ENCODE measurements around the gene IKZF2. TPM values are rescaled to one million over a fixed set of nuclear protein-coding genes. Genes with fewer than 3 reads are reported as not detected.

Gene IKZF2
- total RNA-seq, 1 experiment from 2014 or later = 0.44 TPM

DNA sequence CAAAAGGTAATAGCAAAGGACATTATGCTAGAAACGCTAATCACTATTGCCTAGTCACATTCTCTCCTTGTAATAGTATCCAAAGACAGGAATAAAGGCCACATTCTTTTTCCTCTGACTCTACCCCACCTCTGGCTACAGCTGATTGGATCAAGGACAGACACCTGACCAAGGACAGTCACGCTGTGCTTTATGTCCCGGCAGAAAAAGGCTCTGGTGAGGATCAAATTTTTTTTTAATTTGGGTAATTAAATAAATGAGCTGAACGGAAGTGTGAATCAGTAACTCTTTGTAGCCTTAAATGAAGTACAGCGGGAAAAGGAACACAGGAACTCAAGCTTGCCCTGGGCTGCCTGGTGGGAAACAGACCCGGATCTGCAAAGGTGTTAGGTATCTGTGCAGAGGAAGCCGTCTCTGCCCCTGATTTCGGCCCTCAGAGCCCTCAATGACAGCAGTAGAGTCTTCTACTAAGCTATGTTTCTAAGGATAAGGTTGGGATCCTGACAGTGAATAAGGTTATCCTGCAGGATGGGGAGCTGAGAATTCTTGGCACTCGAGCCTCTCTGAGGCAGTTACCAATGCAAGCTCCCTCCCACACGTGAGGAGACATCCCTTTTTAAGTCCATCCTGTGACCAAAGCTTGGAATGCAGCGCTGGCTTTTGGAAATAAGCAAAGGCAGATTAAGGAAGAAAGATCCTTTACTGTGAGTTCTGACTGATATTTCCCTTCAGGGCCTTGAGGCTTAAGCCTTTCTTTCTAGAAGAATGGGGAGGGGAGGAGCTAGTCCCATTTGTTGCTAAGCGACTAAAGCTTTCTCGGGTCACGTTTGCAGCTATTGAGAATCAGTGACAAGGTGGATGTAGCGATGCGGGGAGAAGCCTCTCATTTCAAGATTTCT lies 37.8 kb upstream of the IKZF2 start:
- CTCF ChIA-PET = interaction anchor here (0.5 kb wide), 1 partner anchor 12 kb away, joined by 4 read pairs; no protein-coding TSS in a partner anchor
- POLR2A ChIA-PET = no interaction called here

DNA sequence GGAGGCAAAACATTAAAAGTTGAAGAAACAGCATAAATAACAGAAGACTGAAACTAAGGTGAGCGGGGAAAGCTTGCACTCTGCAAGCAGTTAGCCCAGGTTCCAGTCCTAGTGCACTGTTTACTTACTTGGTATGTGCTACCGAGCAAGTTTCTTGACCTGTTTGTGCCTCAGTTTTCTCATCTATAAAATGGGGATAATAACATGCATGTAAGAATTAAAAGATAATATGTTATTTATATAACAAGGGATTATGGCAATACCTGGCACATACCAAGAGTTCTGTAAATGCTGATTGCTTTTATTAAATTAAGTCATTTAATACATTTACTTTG lies 37.1 kb upstream of the IKZF2 start:
- no peak overlapping the region for H3K4me3 ChIP-seq (ENCODE audit: low read depth in 2 of 2, low read length in 2 of 2)
- H3K27me3 ChIP-seq (ENCODE audit: control insufficient read depth, insufficient read depth, low read length) = no peaks in the 10 kb centered on the region
- TF ChIP-seq SIN3A (IDR thresholded peaks at IDR 0.05; ENCODE audit: borderline replicate concordance, insufficient read depth, low read depth, low read length) (no peak), TCF7L2 (IDR thresholded peaks at IDR 0.05; ENCODE audit: low read depth, low read length) (no peak), POLR2AphosphoS5 (IDR thresholded peaks at IDR 0.05; ENCODE audit: low read depth, low read length) (no peak)
- TF ChIP-seq, protein P1, sequence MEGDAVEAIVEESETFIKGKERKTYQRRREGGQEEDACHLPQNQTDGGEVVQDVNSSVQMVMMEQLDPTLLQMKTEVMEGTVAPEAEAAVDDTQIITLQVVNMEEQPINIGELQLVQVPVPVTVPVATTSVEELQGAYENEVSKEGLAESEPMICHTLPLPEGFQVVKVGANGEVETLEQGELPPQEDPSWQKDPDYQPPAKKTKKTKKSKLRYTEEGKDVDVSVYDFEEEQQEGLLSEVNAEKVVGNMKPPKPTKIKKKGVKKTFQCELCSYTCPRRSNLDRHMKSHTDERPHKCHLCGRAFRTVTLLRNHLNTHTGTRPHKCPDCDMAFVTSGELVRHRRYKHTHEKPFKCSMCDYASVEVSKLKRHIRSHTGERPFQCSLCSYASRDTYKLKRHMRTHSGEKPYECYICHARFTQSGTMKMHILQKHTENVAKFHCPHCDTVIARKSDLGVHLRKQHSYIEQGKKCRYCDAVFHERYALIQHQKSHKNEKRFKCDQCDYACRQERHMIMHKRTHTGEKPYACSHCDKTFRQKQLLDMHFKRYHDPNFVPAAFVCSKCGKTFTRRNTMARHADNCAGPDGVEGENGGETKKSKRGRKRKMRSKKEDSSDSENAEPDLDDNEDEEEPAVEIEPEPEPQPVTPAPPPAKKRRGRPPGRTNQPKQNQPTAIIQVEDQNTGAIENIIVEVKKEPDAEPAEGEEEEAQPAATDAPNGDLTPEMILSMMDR (IDR thresholded peaks at IDR 0.05) = no peak
- TF ChIP-seq, protein P2, sequence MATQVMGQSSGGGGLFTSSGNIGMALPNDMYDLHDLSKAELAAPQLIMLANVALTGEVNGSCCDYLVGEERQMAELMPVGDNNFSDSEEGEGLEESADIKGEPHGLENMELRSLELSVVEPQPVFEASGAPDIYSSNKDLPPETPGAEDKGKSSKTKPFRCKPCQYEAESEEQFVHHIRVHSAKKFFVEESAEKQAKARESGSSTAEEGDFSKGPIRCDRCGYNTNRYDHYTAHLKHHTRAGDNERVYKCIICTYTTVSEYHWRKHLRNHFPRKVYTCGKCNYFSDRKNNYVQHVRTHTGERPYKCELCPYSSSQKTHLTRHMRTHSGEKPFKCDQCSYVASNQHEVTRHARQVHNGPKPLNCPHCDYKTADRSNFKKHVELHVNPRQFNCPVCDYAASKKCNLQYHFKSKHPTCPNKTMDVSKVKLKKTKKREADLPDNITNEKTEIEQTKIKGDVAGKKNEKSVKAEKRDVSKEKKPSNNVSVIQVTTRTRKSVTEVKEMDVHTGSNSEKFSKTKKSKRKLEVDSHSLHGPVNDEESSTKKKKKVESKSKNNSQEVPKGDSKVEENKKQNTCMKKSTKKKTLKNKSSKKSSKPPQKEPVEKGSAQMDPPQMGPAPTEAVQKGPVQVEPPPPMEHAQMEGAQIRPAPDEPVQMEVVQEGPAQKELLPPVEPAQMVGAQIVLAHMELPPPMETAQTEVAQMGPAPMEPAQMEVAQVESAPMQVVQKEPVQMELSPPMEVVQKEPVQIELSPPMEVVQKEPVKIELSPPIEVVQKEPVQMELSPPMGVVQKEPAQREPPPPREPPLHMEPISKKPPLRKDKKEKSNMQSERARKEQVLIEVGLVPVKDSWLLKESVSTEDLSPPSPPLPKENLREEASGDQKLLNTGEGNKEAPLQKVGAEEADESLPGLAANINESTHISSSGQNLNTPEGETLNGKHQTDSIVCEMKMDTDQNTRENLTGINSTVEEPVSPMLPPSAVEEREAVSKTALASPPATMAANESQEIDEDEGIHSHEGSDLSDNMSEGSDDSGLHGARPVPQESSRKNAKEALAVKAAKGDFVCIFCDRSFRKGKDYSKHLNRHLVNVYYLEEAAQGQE (IDR thresholded peaks at IDR 0.05; ENCODE audit: insufficient read depth in 1 of 2, low read depth in 2 of 2, low read length in 1 of 2) = no peak
- ChIA-PET POLR2A (no interaction called here), CTCF (no interaction called here)
- intact Hi-C loops (cut with micrococcal nuclease; ENCODE audit: unreplicated experiment) (no loop called here), in situ Hi-C loops (cut with HindIII; ENCODE audit: low pct_unique_long_range_greater_than_20kb, low sequenced_read_pairs) (no loop called here)
- H3K9me3 ChIP-seq (ENCODE audit: control insufficient read depth, insufficient read depth, low read depth, low read length) = no peaks in the 10 kb centered on the region
- H3K36me3 ChIP-seq (ENCODE audit: control insufficient read depth, insufficient read depth, low read length) = no peaks in the 10 kb centered on the region
- no peak for DNase-seq (ENCODE audit: low read depth, low spot score)
- H3K27ac ChIP-seq (ENCODE audit: low read length) = no peak overlapping the region; the same call in 1 of the 2 replicates
- ATAC-seq = no peak
- BruUV-seq (replicated peaks) = no TSS peak
- H3K4me1 ChIP-seq (ENCODE audit: control insufficient read depth, insufficient read depth, low read length) = no peaks in the 10 kb centered on the region

More for the DNA sequence above, 37.8 kb upstream of the IKZF2 start:
- no peak for ATAC-seq
- DNase-seq (ENCODE audit: low read depth, low spot score) = no peak
- in situ Hi-C loops (cut with HindIII; ENCODE audit: low pct_unique_long_range_greater_than_20kb, low sequenced_read_pairs) (no loop called here), intact Hi-C loops (cut with micrococcal nuclease; ENCODE audit: unreplicated experiment) (no loop called here)
- Histone ChIP-seq H3K4me1 (ENCODE audit: control insufficient read depth, insufficient read depth, low read length) (no peaks in the 10 kb centered on the region), H3K4me3 (ENCODE audit: low read depth in 2 of 2, low read length in 2 of 2) (no peak overlapping the region), H3K27ac (ENCODE audit: low read length) (no peak overlapping the region), H3K9me3 (ENCODE audit: control insufficient read depth, insufficient read depth, low read depth, low read length) (no peaks in the 10 kb centered on the region), H3K27me3 (ENCODE audit: control insufficient read depth, insufficient read depth, low read length) (no peaks in the 10 kb centered on the region), H3K36me3 (ENCODE audit: control insufficient read depth, insufficient read depth, low read length) (no peaks in the 10 kb centered on the region)
- TF ChIP-seq, protein P1 (IDR thresholded peaks at IDR 0.05) = no peak
- no peak for TF ChIP-seq TCF7L2 (IDR thresholded peaks at IDR 0.05; ENCODE audit: low read depth, low read length)
- TF ChIP-seq POLR2AphosphoS5 (IDR thresholded peaks at IDR 0.05; ENCODE audit: low read depth, low read length) = no peak
- TF ChIP-seq, protein P2 (IDR thresholded peaks at IDR 0.05; ENCODE audit: insufficient read depth in 1 of 2, low read depth in 2 of 2, low read length in 1 of 2) = no peak
- no peak for TF ChIP-seq SIN3A (IDR thresholded peaks at IDR 0.05; ENCODE audit: borderline replicate concordance, insufficient read depth, low read depth, low read length)
- BruUV-seq (replicated peaks) = no TSS peak
